HG03060 (cell line): ENCODE data around the gene ATP11A.
"Not testable (repeated sequence)": the region's sequence is repeated elsewhere in the genome, so short reads cannot be mapped to it uniquely, and the experiment has no call there.

Experiments used
- ATAC-seq: cut with Tn5 transposase; IDR thresholded peaks from one replicate; pipeline ENCODE4 v1.9.1; 2021; ENCODE audit warnings: low read depth, moderate number of reproducible peaks; ENCODE audit not compliant: unreplicated experiment

Gene ATP11A

DNA sequence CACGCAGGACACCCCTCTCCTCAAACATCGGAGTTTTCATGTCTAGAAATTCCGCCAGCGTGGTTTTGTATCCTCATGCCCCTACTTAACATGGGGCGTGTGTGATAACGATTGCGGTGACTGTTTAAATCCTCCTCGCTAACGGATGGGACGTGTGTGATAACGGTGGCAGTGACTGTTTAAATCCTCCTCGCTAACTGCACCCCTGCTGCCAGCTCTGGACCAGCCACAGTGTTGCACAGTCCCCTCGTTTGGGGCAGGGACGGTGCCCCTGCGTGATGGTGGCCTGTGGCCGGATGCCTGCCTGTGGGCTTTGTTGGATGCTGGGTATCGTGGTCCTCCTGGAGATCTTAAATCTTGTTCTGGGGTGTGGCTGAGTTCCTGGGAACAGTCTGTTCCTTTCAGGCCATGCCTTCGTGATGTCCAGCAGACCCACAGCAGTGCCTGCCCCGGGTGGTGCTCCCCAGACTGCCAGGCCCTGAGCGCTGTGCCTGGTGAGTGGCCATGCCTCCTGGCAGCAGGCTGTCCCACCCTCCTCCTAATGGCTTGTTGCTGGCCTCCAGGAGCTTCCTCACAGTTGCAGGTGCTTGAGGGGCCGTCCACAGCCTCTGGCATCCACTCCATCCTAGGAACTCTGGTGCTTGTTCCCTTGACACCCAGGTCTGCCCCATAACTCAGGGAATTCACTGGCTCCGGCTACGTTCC lies 156.7 kb downstream of the ATP11A start:
- no peak for ATAC-seq

- no peak for ATAC-seq
Measured at GRCh38 chr13:112849500-112849899, 159.7 kb downstream of the ATP11A start.

- ATAC-seq, result no peak
Measured at GRCh38 chr13:112850273-112850672, 160.4 kb downstream of the ATP11A start.

DNA sequence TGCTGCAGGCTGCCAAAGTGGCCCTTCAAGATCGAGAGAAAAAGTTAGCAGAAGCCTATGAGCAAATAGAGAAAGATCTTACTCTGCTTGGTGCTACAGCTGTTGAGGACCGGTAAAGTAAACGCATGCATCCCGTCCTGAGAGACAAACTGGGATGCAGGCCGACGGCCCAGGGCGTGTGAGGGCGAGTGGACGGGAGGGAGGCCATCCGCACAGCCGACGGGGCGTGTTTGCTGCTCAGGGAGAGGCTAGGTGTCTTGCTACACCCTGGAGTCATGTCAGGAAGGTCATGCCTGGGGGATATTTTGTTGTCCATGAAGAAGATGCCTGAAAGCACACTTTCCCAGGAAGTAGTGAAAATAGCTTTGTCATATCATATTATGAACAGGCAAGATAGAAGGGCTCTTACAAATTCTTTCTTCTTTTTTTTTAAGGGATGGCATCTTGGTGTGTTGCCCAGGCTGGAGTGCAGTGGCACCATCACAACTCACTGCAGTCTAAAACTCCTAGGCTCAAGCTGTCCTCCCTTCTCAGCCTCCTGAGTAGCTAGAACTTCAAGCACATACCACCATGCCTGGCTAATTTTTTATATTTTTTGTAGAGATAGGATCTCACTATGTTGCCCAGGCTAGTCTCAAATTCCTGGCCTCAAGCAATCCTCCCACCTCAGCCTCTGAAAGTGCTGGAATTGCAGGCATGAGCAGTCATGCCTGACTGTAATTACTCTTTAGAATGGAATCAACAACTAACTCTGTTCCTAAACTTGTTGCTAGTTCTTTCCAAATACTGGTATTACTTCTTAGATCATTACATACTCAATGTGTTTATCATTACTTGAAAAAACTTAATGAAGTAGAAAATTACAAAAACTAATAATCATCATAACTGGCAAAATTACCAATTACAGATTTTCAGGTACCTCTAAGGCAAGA lies 161.5 kb downstream of the ATP11A start:
- ATAC-seq, result no peak

DNA sequence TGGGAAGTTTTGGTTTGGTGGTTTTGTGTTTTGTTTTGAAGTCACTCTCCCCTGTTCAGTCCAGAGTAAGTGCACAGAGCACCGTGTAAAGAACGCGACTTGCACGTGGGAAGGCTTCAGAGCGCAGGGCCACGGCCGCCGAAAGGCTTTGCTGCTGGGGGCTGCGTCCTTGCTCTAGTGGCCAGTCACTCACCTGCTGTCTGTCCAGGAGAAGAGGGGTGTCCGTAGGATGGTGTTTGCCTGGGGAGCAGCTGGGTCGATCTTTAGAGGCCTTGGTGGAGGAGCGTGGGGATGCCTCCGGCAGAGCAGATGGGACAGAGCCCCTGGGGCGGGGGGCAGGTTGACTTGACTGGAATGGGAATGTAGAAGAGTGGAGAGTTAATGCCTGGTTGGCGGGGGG lies 162.6 kb downstream of the ATP11A start:
- ATAC-seq, result no peak

DNA sequence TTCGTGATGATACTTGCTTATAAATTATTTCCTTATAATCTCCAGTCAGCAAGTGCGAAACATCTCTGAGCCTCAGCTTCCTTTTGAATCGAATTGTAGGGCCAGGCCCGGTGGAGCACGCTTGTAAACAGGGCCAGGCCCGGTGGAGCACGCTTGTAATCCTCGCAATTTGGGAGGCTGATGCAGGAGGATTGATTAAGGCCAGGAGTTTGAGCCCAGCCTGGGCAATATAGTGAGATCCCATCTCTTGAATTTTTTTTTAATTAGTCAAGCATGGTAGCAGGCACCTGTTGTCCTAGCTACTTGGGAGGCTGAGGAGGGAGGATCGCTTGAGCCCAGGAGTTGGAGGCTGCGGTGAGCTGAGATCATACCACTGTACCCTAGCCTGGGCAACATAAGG lies 163.0 kb downstream of the ATP11A start:
- no peak for ATAC-seq

DNA sequence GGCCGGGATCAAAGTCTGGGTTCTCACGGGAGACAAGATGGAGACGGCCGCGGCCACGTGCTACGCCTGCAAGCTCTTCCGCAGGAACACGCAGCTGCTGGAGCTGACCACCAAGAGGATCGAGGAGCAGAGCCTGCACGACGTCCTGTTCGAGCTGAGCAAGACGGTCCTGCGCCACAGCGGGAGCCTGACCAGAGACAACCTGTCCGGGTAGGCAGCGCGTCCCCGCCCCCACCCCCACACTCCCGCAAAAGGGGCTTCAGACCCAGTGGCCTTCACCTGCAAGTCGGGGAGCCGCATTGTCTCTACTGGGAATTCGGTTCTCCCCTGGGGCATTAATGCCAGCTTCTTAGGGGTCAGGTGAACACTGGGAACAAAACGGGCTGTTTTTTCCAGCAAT lies 164.5 kb downstream of the ATP11A start:
- ATAC-seq, result no peak

- ATAC-seq, result no peak
Measured at GRCh38 chr13:112855859-112856258, 166.0 kb downstream of the ATP11A start.

- ATAC-seq, result no peak
Measured at GRCh38 chr13:112857914-112858490, 168.2 kb downstream of the ATP11A start.

- no peak for ATAC-seq
Measured at GRCh38 chr13:112859128-112859816, 169.4 kb downstream of the ATP11A start.

DNA sequence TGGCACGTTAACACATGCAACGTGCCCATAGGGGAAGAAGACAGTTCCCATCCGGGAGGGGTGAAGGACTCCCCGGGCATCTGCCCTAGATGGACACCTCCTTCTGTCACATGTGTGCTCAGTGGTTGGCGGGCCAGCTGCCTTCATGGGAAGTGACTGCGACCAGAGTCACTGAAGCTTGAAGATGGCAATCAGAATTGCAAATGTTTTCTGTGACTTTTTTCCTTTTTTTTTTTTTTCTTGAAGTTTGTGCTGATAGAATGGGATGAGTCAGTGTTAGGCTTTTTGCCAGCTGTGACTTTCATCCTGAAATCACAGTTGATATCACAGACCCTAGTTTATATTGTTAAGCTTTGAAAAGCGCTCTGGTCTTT lies 170.0 kb downstream of the ATP11A start:
- peak; percentile 80 for ATAC-seq

GRCh38 chr13:112861876-112862615 lies 172.2 kb downstream of the ATP11A start:
- no peak for ATAC-seq

GRCh38 chr13:112863356-112863755 lies 173.5 kb downstream of the ATP11A start:
- ATAC-seq, result not testable (repeated sequence)

DNA sequence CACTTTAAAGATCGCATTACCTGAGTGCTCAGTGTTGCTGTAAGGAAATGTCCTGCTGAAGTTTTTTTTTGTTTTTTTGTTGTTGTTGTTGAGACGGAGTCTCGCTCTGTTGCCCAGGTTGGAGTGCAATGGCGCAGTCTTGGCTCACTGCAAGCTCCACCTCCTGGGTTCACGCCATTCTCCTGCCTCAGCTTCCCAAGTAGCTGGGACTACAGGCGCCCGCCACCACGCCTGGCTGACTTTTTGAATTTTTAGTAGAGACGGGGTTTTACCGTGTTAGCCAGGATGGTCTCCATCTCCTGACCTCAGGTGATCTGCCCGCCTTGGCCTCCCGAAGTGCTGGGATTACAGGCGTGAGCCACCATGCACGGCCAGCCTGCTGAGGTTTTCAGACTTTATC lies 175.6 kb downstream of the ATP11A start:
- not testable (repeated sequence) for ATAC-seq

GRCh38 chr13:112867301-112867711 lies 177.5 kb downstream of the ATP11A start:
- ATAC-seq, result no peak

- no peak for ATAC-seq
Measured at GRCh38 chr13:112868308-112868707, 178.5 kb downstream of the ATP11A start.

DNA sequence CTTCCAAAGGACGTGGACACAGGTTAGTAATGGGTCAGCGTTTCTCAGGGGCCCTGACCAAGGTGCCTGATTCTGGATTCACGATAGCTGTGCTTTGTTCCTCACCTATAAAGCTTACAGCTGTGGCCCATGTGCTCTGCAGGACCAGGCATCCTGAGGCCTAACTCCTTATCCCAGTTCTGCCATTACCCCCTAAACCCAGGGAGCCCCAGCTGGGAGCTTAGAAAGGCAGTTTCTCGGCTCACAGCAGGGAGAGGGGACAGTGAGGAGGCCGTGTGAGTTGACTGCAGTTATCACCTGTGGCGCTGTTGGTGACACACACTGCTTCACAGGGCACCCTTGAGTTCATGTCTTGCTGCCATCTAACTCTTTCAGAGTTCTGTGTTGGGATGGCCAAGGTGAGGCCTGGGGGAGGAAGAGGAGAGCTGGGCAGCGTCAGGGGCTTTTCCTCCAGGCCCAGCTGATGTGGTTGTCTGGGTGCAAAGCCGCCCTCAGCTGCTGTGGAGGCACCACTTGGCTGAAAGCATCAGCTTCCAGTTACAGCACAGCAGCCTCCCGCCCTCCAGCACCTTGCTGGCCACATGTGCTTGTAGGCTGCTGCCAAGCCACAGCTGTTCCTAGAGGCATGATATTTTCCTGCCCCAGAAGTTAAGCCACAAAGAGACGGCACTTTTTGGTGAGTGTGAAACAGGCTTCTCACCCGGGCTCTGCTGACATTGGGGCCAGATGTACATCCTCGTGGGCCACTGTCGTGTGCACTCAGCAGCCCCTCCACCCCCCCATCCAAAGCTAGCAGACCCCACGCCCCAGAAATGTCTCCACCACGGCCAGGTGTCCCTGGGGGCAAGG lies 179.6 kb downstream of the ATP11A start:
- ATAC-seq, result no peak

DNA sequence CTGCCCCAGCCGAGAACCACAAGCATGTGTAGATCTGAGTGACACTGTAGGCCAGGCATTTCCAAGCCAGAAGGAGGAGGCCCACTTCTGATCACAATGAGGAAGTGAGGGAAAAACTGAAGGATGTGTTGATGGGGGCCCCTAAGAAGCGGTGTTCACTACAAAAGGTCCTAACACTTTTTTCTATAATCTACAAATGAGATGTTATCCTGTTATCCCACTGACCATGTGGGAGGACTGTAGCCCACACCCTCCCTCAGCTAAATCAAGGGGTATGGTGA lies 180.2 kb downstream of the ATP11A start:
- no peak for ATAC-seq

DNA sequence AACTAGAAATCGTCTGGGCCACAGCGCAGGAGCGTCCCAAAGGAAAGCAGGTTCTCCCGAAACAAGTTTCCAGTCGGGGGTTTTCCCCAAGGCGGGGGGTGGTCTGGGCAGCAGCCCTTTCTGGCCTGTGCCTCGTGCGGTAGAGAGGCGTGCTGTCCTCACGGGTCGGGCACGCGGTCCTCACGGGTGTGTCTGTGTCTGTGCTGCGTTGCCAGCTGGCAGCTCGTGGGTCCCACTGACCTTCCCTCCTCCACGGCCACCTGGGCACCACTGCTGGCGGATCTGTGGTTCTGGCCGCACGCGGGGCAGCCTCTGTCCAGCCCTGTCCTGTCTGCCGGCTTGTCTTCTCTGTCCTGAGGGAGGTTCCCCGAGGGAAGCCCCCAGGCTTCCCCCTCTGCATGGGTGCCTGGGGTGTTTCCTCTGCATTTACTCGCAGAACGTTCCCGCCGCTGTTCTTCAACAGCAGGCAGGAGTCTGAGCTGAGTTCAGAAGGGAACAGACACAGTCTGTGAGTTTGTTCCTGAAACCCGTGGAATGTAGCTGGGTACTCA lies 181.0 kb downstream of the ATP11A start:
- no peak for ATAC-seq
